ENCODE data around the gene KLHL26.

DNA sequence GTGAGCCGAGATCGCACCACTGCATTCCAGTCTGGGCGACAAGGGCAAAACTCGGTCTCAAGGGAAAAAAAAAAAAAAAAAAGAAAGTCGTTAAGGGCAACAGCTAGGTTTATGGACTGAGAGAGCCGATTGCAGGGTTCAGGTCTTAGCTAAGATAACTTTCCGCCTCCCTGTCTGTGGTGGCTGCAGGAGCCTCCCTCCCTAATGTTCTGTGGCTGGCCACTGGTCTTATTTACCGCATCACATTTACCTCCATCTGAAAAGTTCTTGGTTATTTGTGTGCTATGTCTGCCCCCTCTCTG is 45.9 kb downstream of the KLHL26 start:
- TF ChIP-seq, protein P1, sequence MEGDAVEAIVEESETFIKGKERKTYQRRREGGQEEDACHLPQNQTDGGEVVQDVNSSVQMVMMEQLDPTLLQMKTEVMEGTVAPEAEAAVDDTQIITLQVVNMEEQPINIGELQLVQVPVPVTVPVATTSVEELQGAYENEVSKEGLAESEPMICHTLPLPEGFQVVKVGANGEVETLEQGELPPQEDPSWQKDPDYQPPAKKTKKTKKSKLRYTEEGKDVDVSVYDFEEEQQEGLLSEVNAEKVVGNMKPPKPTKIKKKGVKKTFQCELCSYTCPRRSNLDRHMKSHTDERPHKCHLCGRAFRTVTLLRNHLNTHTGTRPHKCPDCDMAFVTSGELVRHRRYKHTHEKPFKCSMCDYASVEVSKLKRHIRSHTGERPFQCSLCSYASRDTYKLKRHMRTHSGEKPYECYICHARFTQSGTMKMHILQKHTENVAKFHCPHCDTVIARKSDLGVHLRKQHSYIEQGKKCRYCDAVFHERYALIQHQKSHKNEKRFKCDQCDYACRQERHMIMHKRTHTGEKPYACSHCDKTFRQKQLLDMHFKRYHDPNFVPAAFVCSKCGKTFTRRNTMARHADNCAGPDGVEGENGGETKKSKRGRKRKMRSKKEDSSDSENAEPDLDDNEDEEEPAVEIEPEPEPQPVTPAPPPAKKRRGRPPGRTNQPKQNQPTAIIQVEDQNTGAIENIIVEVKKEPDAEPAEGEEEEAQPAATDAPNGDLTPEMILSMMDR (IDR thresholded peaks at IDR 0.05): no peak
- TF ChIP-seq POLR2AphosphoS5 (IDR thresholded peaks at IDR 0.05) (no peak), POLR2A (IDR thresholded peaks at IDR 0.05) (no peak), EP300 (IDR thresholded peaks at IDR 0.05) (no peak)
